WTC11 (cell line): ENCODE data around the gene ALX4.

ENCODE experiments used
- AR ChIP-seq: fragments of 250-450 bp; sonication (Bioruptor Pico); IDR thresholded peaks from 2 replicates; pipeline ENCODE4 v1.9.0; 2021; ENCODE audit warnings: mild to moderate bottlenecking
- CTCF ChIP-seq: fragments of 200-600 bp; IDR thresholded peaks from 2 replicates; pipeline ENCODE4 v1.8.0; 2022; ENCODE audit warnings: antibody characterized with exemption
- JUN ChIP-seq: sonication (generic); formaldehyde crosslinking; IDR thresholded peaks from 2 replicates; pipeline ENCODE4 v1.8.0; 2023; ENCODE audit warnings: mild to moderate bottlenecking, missing genetic modification reagents
- MLX ChIP-seq: sonication (generic); formaldehyde crosslinking; IDR thresholded peaks from 2 replicates; pipeline ENCODE4 v1.8.1; 2023; ENCODE audit warnings: mild to moderate bottlenecking, missing genetic modification reagents, moderate library complexity
- NR1H2 ChIP-seq: sonication (generic); formaldehyde crosslinking; IDR thresholded peaks from 2 replicates; pipeline ENCODE4 v1.9.0; 2021; ENCODE audit warnings: mild to moderate bottlenecking, moderate library complexity, missing genetic modification reagents
- PRDM15 ChIP-seq: sonication (generic); formaldehyde crosslinking; IDR thresholded peaks from 2 replicates; pipeline ENCODE4 v1.8.0; 2022; ENCODE audit warnings: missing genetic modification reagents
- USF2 ChIP-seq: sonication (generic); formaldehyde crosslinking; IDR thresholded peaks from 2 replicates; pipeline ENCODE4 v1.8.1; 2023; ENCODE audit warnings: mild to moderate bottlenecking, missing genetic modification reagents, moderate library complexity
- ZNF138 ChIP-seq: sonication (generic); formaldehyde crosslinking; conservative IDR thresholded peaks from 2 replicates; pipeline ENCODE4 v1.8.1; 2022; ENCODE audit warnings: mild to moderate bottlenecking, moderate library complexity, missing genetic modification reagents
- ZNF263 ChIP-seq: sonication (generic); formaldehyde crosslinking; IDR thresholded peaks from 2 replicates; pipeline ENCODE4 v1.8.1; 2022; ENCODE audit warnings: low read depth, mild to moderate bottlenecking, moderate library complexity, missing genetic modification reagents
- TF ChIP-seq, protein P1 (sequence below): fragments of 250-450 bp; sonication (Bioruptor Pico); IDR thresholded peaks from 2 replicates; pipeline ENCODE4 v1.9.0; 2021; ENCODE audit warnings: mild to moderate bottlenecking
- TF ChIP-seq, protein P2 (sequence below): sonication (generic); formaldehyde crosslinking; IDR thresholded peaks from 2 replicates; pipeline ENCODE4 v1.8.1; 2022; ENCODE audit warnings: low read depth, mild to moderate bottlenecking, moderate library complexity, missing genetic modification reagents, borderline replicate concordance

DNA sequence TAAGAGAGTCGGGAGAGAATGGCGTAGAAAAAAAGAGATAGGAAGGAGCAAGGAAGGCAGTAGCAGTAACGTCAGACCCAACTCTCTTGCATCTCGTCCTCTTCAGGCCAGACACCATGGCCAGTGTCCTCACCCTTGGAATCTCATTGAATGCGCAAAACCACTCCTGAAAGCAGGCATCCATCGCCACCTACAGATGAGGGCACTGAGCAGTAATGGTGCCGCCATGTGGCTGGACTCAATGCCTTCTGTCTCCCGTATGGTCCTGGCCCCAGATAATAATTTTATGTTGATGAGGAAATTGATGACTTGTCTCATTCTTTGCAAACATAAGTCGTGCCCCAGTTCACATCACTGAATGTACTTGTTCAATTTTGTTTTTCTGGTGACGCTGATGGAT is 17.8 kb upstream of the ALX4 start:
- no peak for TF ChIP-seq MLX
- TF ChIP-seq CTCF: no peak
- no peak for TF ChIP-seq ZNF263
- no peak for TF ChIP-seq USF2 (CRISPR knock-in tag)
- no peak for TF ChIP-seq JUN (CRISPR knock-in tag)
- no peak for TF ChIP-seq PRDM15 (CRISPR knock-in tag)
- no peak for TF ChIP-seq NR1H2 (CRISPR knock-in tag)
- TF ChIP-seq, protein P1, sequence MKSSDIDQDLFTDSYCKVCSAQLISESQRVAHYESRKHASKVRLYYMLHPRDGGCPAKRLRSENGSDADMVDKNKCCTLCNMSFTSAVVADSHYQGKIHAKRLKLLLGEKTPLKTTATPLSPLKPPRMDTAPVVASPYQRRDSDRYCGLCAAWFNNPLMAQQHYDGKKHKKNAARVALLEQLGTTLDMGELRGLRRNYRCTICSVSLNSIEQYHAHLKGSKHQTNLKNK (CRISPR knock-in tag): no peak
- no peak for TF ChIP-seq ZNF138 (CRISPR knock-in tag)
- TF ChIP-seq AR (CRISPR knock-in tag): no peak
- TF ChIP-seq, protein P2, sequence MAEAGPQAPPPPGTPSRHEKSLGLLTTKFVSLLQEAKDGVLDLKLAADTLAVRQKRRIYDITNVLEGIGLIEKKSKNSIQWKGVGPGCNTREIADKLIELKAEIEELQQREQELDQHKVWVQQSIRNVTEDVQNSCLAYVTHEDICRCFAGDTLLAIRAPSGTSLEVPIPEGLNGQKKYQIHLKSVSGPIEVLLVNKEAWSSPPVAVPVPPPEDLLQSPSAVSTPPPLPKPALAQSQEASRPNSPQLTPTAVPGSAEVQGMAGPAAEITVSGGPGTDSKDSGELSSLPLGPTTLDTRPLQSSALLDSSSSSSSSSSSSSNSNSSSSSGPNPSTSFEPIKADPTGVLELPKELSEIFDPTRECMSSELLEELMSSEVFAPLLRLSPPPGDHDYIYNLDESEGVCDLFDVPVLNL (CRISPR knock-in tag): no peak
